HEK293 (cell line): ENCODE results near the gene CTSE.

Source experiments
- ELK4 ChIP-seq: IDR thresholded peaks from 2 replicates; pipeline ENCODE4 v1.6.1; 2011; ENCODE audit warnings: mild to moderate bottlenecking, low read depth, low read length, borderline replicate concordance
- KLF1 ChIP-seq: fragments of 450-650 bp; formaldehyde crosslinking; IDR thresholded peaks from 2 replicates; pipeline ENCODE4 v1.5.1; 2016; ENCODE audit warnings: missing biosample characterization, missing genetic modification characterization
- KLF16 ChIP-seq: fragments of 450-650 bp; formaldehyde crosslinking; IDR thresholded peaks from 2 replicates; pipeline ENCODE4 v1.5.1; 2017; ENCODE audit warnings: missing biosample characterization, missing genetic modification characterization
- OSR2 ChIP-seq: fragments of 450-650 bp; formaldehyde crosslinking; IDR thresholded peaks from 2 replicates; pipeline ENCODE4 v1.5.1; 2016; ENCODE audit warnings: missing biosample characterization, missing genetic modification characterization
- REPIN1 ChIP-seq: fragments of 450-650 bp; formaldehyde crosslinking; IDR thresholded peaks from 2 replicates; pipeline ENCODE4 v1.5.1; 2017; ENCODE audit warnings: missing biosample characterization, missing genetic modification characterization, low read depth
- SCRT1 ChIP-seq: fragments of 450-650 bp; formaldehyde crosslinking; IDR thresholded peaks from 2 replicates; pipeline ENCODE4 v1.5.1; 2016; ENCODE audit warnings: missing biosample characterization, missing genetic modification characterization, borderline replicate concordance
- SP7 ChIP-seq: fragments of 450-650 bp; formaldehyde crosslinking; IDR thresholded peaks from 2 replicates; pipeline ENCODE4 v1.5.1; 2016; ENCODE audit warnings: missing biosample characterization, missing genetic modification characterization
- WT1 ChIP-seq: fragments of 450-650 bp; formaldehyde crosslinking; IDR thresholded peaks from 2 replicates; pipeline ENCODE4 v1.5.1; 2016; ENCODE audit warnings: missing biosample characterization, missing genetic modification characterization
- YY2 ChIP-seq: fragments of 450-650 bp; formaldehyde crosslinking; IDR thresholded peaks from 2 replicates; pipeline ENCODE4 v1.5.1; 2016; ENCODE audit warnings: missing biosample characterization, missing genetic modification characterization
- ZBTB7A ChIP-seq: fragments of 450-650 bp; formaldehyde crosslinking; IDR thresholded peaks from 2 replicates; pipeline ENCODE4 v1.5.1; 2016; ENCODE audit warnings: low read depth, missing biosample characterization, missing genetic modification characterization
- ZNF10 ChIP-seq: fragments of 450-650 bp; formaldehyde crosslinking; IDR thresholded peaks from 2 replicates; pipeline ENCODE4 v1.5.1; 2017; ENCODE audit warnings: missing biosample characterization, missing genetic modification characterization
- ZNF132 ChIP-seq: fragments of 450-650 bp; formaldehyde crosslinking; IDR thresholded peaks from 2 replicates; pipeline ENCODE4 v1.5.1; 2017; ENCODE audit warnings: missing biosample characterization, missing genetic modification characterization, borderline replicate concordance
- ZNF155 ChIP-seq: fragments of 450-650 bp; formaldehyde crosslinking; IDR thresholded peaks from 2 replicates; pipeline ENCODE4 v1.5.1; 2016; ENCODE audit warnings: missing biosample characterization, missing genetic modification characterization
- ZNF169 ChIP-seq: fragments of 450-650 bp; formaldehyde crosslinking; IDR thresholded peaks from 2 replicates; pipeline ENCODE4 v1.5.1; 2016; ENCODE audit warnings: missing biosample characterization, missing genetic modification characterization
- ZNF248 ChIP-seq: fragments of 450-650 bp; formaldehyde crosslinking; IDR thresholded peaks from 2 replicates; pipeline ENCODE4 v1.5.1; 2017; ENCODE audit warnings: missing biosample characterization, missing genetic modification characterization
- ZNF311 ChIP-seq: fragments of 450-650 bp; formaldehyde crosslinking; IDR thresholded peaks from 2 replicates; pipeline ENCODE4 v1.5.1; 2017; ENCODE audit warnings: missing biosample characterization, missing genetic modification characterization, borderline replicate concordance
- ZNF350 ChIP-seq: fragments of 450-650 bp; formaldehyde crosslinking; IDR thresholded peaks from 2 replicates; pipeline ENCODE4 v1.5.0; 2017; ENCODE audit warnings: missing biosample characterization, mild to moderate bottlenecking, missing genetic modification characterization
- ZNF530 ChIP-seq: fragments of 450-650 bp; formaldehyde crosslinking; IDR thresholded peaks from 2 replicates; pipeline ENCODE4 v1.5.1; 2016; ENCODE audit warnings: low read depth, missing biosample characterization, missing genetic modification characterization
- ZNF549 ChIP-seq: fragments of 450-650 bp; IDR thresholded peaks from 2 replicates; pipeline ENCODE4 v1.5.1; 2018; ENCODE audit warnings: missing biosample characterization, missing genetic modification characterization, mild to moderate bottlenecking, inconsistent platforms, moderate library complexity
- ZNF555 ChIP-seq: fragments of 450-650 bp; formaldehyde crosslinking; conservative IDR thresholded peaks from 2 replicates; pipeline ENCODE4 v1.5.1; 2017; ENCODE audit warnings: missing biosample characterization, mild to moderate bottlenecking, missing genetic modification characterization, inconsistent platforms
- ZNF561 ChIP-seq: fragments of 450-650 bp; IDR thresholded peaks from 2 replicates; pipeline ENCODE4 v1.5.1; 2018; ENCODE audit warnings: missing biosample characterization, missing genetic modification characterization, borderline replicate concordance
- ZNF571 ChIP-seq: fragments of 450-650 bp; formaldehyde crosslinking; IDR thresholded peaks from 2 replicates; pipeline ENCODE4 v1.5.0; 2017; ENCODE audit warnings: missing biosample characterization, missing genetic modification characterization
- ZNF585B ChIP-seq: fragments of 450-650 bp; formaldehyde crosslinking; IDR thresholded peaks from 2 replicates; pipeline ENCODE4 v1.5.1; 2016; ENCODE audit warnings: missing biosample characterization, missing genetic modification characterization
- ZNF596 ChIP-seq: fragments of 450-650 bp; IDR thresholded peaks from 2 replicates; pipeline ENCODE4 v1.5.0; 2018; ENCODE audit warnings: missing biosample characterization, mild to moderate bottlenecking, missing genetic modification characterization, moderate library complexity
- ZNF677 ChIP-seq: fragments of 450-650 bp; IDR thresholded peaks from 2 replicates; pipeline ENCODE4 v1.5.0; 2018; ENCODE audit warnings: missing biosample characterization, mild to moderate bottlenecking, missing genetic modification characterization, moderate library complexity
- ZNF701 ChIP-seq: fragments of 450-650 bp; formaldehyde crosslinking; IDR thresholded peaks from 2 replicates; pipeline ENCODE4 v1.5.1; 2016; ENCODE audit warnings: missing biosample characterization, missing genetic modification characterization
- ZNF704 ChIP-seq: fragments of 450-650 bp; formaldehyde crosslinking; IDR thresholded peaks from 2 replicates; pipeline ENCODE4 v1.5.1; 2016; ENCODE audit warnings: missing biosample characterization, missing genetic modification characterization
- ZNF791 ChIP-seq: fragments of 450-650 bp; formaldehyde crosslinking; IDR thresholded peaks from 2 replicates; pipeline ENCODE4 v1.5.1; 2016; ENCODE audit warnings: missing biosample characterization, missing genetic modification characterization
- ZSCAN4 ChIP-seq: fragments of 450-650 bp; formaldehyde crosslinking; IDR thresholded peaks from 2 replicates; pipeline ENCODE4 v1.5.1; 2017; ENCODE audit warnings: missing biosample characterization, missing genetic modification characterization
- TF ChIP-seq, protein P1 (sequence below): fragments of 450-650 bp; IDR thresholded peaks from 2 replicates; pipeline ENCODE4 v1.5.1; 2018; ENCODE audit warnings: missing biosample characterization, missing genetic modification characterization
- TF ChIP-seq, protein P2 (sequence below): fragments of 450-650 bp; formaldehyde crosslinking; IDR thresholded peaks from 2 replicates; pipeline ENCODE4 v1.5.1; 2016; ENCODE audit warnings: missing biosample characterization, missing genetic modification characterization
- TF ChIP-seq, protein P3 (sequence below): fragments of 450-650 bp; formaldehyde crosslinking; IDR thresholded peaks from 2 replicates; pipeline ENCODE4 v1.5.1; 2016; ENCODE audit warnings: missing biosample characterization, missing genetic modification characterization

Gene CTSE

GRCh38 chr1:206003854-206004800 is 19.6 kb downstream of the CTSE start (continued):
- TF ChIP-seq ZNF561 (tag by site-specific recombination) (no peak), ZNF549 (tag by site-specific recombination) (no peak), ZNF701 (tag by site-specific recombination) (no peak), ZNF791 (tag by site-specific recombination) (no peak), ZNF677 (tag by site-specific recombination) (no peak), WT1 (tag by site-specific recombination) (no peak; the same call in 1 of the 2 replicates), ZNF248 (tag by site-specific recombination) (0 out of 2 replicates have a peak, but pooled peaks have one; percentile 62), ZNF10 (tag by site-specific recombination) (no peak), ZNF585B (tag by site-specific recombination) (no peak), ZNF132 (tag by site-specific recombination) (no peak), ZBTB7A (tag by site-specific recombination) (peak; percentile 66; the same call in 1 of the 2 replicates), ZNF704 (tag by site-specific recombination) (peak; percentile 66; the same call in 1 of the 2 replicates), ZNF530 (no peak), KLF1 (tag by site-specific recombination) (no peak), ZSCAN4 (peak; percentile 86), ZNF169 (tag by site-specific recombination) (no peak; the same call in 1 of the 2 replicates), ZNF311 (0 out of 2 replicates have a peak, but pooled peaks have one; percentile 84), ZNF596 (no peak), OSR2 (tag by site-specific recombination) (0 out of 2 replicates have a peak, but pooled peaks have one; percentile 1), SP7 (tag by site-specific recombination) (no peak), YY2 (tag by site-specific recombination) (peak; percentile 50; the same call in 1 of the 2 replicates), ELK4 (no peak), ZNF555 (tag by site-specific recombination) (no peak), KLF16 (tag by site-specific recombination) (no peak), ZNF350 (tag by site-specific recombination) (no peak), SCRT1 (no peak; the same call in 1 of the 2 replicates), ZNF571 (tag by site-specific recombination) (no peak), REPIN1 (no peak), ZNF155 (tag by site-specific recombination) (no peak; the same call in 1 of the 2 replicates)
- TF ChIP-seq, protein P1, sequence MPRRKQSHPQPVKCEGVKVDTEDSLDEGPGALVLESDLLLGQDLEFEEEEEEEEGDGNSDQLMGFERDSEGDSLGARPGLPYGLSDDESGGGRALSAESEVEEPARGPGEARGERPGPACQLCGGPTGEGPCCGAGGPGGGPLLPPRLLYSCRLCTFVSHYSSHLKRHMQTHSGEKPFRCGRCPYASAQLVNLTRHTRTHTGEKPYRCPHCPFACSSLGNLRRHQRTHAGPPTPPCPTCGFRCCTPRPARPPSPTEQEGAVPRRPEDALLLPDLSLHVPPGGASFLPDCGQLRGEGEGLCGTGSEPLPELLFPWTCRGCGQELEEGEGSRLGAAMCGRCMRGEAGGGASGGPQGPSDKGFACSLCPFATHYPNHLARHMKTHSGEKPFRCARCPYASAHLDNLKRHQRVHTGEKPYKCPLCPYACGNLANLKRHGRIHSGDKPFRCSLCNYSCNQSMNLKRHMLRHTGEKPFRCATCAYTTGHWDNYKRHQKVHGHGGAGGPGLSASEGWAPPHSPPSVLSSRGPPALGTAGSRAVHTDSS (tag by site-specific recombination): no peak
- TF ChIP-seq, protein P2, sequence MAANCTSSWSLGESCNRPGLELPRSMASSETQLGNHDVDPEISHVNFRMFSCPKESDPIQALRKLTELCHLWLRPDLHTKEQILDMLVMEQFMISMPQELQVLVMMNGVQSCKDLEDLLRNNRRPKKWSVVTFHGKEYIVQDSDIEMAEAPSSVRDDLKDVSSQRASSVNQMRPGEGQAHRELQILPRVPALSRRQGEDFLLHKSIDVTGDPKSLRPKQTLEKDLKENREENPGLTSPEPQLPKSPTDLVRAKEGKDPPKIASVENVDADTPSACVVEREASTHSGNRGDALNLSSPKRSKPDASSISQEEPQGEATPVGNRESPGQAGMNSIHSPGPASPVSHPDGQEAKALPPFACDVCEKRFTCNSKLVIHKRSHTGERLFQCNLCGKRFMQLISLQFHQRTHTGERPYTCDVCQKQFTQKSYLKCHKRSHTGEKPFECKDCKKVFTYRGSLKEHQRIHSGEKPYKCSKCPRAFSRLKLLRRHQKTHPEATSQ (tag by site-specific recombination): peak; percentile 6; the same call in 1 of the 2 replicates
- TF ChIP-seq, protein P3, sequence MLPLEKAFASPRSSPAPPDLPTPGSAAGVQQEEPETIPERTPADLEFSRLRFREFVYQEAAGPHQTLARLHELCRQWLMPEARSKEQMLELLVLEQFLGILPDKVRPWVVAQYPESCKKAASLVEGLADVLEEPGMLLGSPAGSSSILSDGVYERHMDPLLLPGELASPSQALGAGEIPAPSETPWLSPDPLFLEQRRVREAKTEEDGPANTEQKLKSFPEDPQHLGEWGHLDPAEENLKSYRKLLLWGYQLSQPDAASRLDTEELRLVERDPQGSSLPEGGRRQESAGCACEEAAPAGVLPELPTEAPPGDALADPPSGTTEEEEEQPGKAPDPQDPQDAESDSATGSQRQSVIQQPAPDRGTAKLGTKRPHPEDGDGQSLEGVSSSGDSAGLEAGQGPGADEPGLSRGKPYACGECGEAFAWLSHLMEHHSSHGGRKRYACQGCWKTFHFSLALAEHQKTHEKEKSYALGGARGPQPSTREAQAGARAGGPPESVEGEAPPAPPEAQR (tag by site-specific recombination): peak; percentile 29; the same call in 1 of the 2 replicates
